ENCODE data around the gene NOX4. TPM values are rescaled to one million over a fixed set of nuclear protein-coding genes. Genes with fewer than 3 reads are reported as not detected.
A peak's percentile ranks its signal among the peaks of the same experiment; 100 is the strongest.

Gene NOX4
- 3.3 and 7.1 TPM in 2 replicates for total RNA-seq (ENCODE audit: low replicate concordance)

DNA sequence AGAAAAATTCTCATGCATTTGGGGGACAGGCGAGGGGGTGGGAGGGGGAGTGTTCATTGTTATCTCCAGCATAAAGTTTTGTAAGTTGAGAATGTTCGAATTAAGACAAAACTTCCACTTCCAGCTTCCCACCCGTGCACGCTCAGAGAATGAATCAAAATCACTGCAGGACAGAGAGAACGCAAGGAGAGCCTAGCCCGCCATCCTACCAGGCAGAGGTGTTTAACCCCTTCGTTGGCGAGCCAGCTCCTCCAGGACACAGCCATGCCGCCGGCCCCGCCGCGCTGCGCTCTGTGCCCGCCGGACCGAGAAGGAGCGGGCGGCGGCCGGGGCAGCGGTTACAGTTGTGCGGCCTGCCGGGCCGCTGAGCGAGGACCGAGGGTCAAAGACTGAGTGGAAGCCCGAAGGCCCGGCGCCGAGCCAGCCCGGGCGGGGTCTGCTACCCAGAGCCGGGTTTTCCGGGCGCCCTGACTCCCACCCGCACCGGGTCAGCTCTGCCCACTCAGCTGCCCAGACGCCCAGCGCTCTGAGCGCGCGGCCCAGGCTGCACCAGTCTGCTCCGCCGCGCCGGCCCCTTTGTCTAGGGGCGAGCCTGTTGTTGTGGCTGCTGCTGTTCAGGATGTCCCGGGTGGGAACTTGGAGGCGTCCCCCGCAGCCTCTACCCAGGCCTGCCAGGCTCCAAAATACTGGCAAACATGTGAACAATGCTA is at the start of gene NOX4:
Gene NOX4 (minus strand): TSS at position 395 of the 710 bp plus-strand sequence. CDS start 129 bp downstream, at position 266.
- peaks cover 42% of the 10 kb centered on the region for H3K4me1 Mint-ChIP-seq
- Histone ChIP-seq H3K4me1 (peaks cover 29% of the 10 kb centered on the region), H3K79me2 (ENCODE audit: low read depth) (no peaks in the 10 kb centered on the region), H3K4me3 (peak within 1 kb of the TSS; percentile 53), H3K4me2 (peak within 1 kb of the TSS; percentile 87), H3K9me3 (ENCODE audit: low read depth) (no peaks in the 10 kb centered on the region), H3K36me3 (no peaks in the 10 kb centered on the region), H4K20me1 (ENCODE audit: low read depth) (no peaks in the 10 kb centered on the region), H2AFZ (replicated peaks) (peak within 1 kb of the TSS; percentile 83), H3F3A (ENCODE audit: low read depth) (peaks cover 20% of the 10 kb centered on the region), H3K27ac (peak within 1 kb of the TSS; percentile 90), H3K27me3 (no peaks in the 10 kb centered on the region), H3K9ac (peak within 1 kb of the TSS; percentile 38)
- H3K36me3 Mint-ChIP-seq: no peaks in the 10 kb centered on the region
- DNase-seq (ENCODE audit: low spot score): peak; percentile 88
- TF ChIP-seq EZH2 (IDR thresholded peaks at IDR 0.05) (peak; percentile 27), EZH2phosphoT487 (IDR thresholded peaks at IDR 0.05) (peak; percentile 54)
- TF ChIP-seq, protein P1, sequence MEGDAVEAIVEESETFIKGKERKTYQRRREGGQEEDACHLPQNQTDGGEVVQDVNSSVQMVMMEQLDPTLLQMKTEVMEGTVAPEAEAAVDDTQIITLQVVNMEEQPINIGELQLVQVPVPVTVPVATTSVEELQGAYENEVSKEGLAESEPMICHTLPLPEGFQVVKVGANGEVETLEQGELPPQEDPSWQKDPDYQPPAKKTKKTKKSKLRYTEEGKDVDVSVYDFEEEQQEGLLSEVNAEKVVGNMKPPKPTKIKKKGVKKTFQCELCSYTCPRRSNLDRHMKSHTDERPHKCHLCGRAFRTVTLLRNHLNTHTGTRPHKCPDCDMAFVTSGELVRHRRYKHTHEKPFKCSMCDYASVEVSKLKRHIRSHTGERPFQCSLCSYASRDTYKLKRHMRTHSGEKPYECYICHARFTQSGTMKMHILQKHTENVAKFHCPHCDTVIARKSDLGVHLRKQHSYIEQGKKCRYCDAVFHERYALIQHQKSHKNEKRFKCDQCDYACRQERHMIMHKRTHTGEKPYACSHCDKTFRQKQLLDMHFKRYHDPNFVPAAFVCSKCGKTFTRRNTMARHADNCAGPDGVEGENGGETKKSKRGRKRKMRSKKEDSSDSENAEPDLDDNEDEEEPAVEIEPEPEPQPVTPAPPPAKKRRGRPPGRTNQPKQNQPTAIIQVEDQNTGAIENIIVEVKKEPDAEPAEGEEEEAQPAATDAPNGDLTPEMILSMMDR (IDR thresholded peaks at IDR 0.05): no peak
- peak within 1 kb of the TSS; percentile 83 for H3K4me3 Mint-ChIP-seq
- peak within 1 kb of the TSS; percentile 98 for H3K27ac Mint-ChIP-seq
- no peaks in the 10 kb centered on the region for H3K9me3 Mint-ChIP-seq
- peaks cover 2% of the 10 kb centered on the region for H3K27me3 Mint-ChIP-seq (ENCODE audit: insufficient read depth, low read depth)

DNA sequence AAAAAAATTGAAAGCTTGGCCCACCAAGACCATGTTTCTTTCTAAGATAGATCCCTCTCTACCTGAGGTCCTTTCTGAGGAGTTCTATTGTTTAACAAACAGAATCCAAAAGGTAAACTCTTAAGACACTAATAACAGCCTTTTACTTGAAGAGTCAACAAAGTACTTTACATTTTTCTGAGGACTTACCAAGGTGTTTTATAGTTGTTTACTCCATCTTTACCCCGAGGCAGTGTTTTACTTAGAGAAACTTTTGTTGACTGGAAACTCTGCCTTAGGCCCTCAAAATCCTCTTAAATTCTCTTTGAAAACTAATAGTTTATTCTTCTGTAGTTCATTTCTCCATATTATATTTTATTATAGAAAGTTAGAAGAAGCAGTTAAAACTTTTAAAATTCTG is 49.7 kb upstream of the NOX4 start:
- no peaks in the 10 kb centered on the region for H4K20me1 ChIP-seq (ENCODE audit: low read depth)
- Mint-ChIP-seq H3K27ac (no peak overlapping the region), H3K4me1 (no peaks in the 10 kb centered on the region), H3K36me3 (no peaks in the 10 kb centered on the region), H3K9me3 (no peaks in the 10 kb centered on the region), H3K4me3 (no peak overlapping the region), H3K27me3 (ENCODE audit: insufficient read depth, low read depth) (no peaks in the 10 kb centered on the region)
- no peak for DNase-seq (ENCODE audit: low spot score)
- H3K4me2 ChIP-seq: no peak overlapping the region
- H2AFZ ChIP-seq (replicated peaks): no peak overlapping the region
- H3K9ac ChIP-seq: no peak overlapping the region
- no peaks in the 10 kb centered on the region for H3K27me3 ChIP-seq
- no peaks in the 10 kb centered on the region for H3K79me2 ChIP-seq (ENCODE audit: low read depth)
- H3K4me1 ChIP-seq: no peaks in the 10 kb centered on the region
- no peaks in the 10 kb centered on the region for H3F3A ChIP-seq (ENCODE audit: low read depth)
- no peaks in the 10 kb centered on the region for H3K9me3 ChIP-seq (ENCODE audit: low read depth)
- no peak overlapping the region for H3K27ac ChIP-seq
- H3K36me3 ChIP-seq: no peaks in the 10 kb centered on the region
- TF ChIP-seq EZH2 (IDR thresholded peaks at IDR 0.05) (no peak), EZH2phosphoT487 (IDR thresholded peaks at IDR 0.05) (no peak)
- TF ChIP-seq, protein P1 (IDR thresholded peaks at IDR 0.05): no peak
- H3K4me3 ChIP-seq: no peak overlapping the region

DNA sequence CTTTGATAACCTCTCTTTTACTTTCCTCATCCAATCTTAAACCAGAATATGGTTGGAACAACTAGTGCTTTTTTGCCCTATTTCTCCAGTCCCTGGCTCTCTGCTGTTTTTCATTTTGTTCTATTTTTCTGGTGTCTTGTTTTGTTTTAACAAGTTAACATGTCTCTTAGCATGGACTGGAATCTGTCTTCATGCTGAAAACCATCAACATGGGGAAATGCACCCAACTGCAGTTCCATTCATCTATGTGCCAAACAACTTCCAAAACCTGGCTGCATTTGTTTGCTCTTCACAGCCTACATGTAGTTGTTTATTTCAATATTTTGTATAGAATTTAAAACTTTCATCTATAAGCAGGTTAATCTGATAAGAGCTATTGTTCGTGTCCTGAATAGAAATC is 46.8 kb upstream of the NOX4 start:
- Mint-ChIP-seq H3K4me3 (no peak overlapping the region), H3K27ac (no peak overlapping the region), H3K4me1 (peaks cover 7% of the 10 kb centered on the region), H3K9me3 (no peaks in the 10 kb centered on the region), H3K27me3 (ENCODE audit: insufficient read depth, low read depth) (no peaks in the 10 kb centered on the region), H3K36me3 (no peaks in the 10 kb centered on the region)
- no peak overlapping the region for H3K9ac ChIP-seq
- H3K27me3 ChIP-seq: no peaks in the 10 kb centered on the region
- H3K9me3 ChIP-seq (ENCODE audit: low read depth): no peaks in the 10 kb centered on the region
- no peak overlapping the region for H3K27ac ChIP-seq
- H2AFZ ChIP-seq (replicated peaks): peak overlapping the region; percentile 26
- no peak overlapping the region for H3K4me2 ChIP-seq
- DNase-seq (ENCODE audit: low spot score): no peak
- no peak overlapping the region for H3K4me3 ChIP-seq
- H3K4me1 ChIP-seq: no peaks in the 10 kb centered on the region
- no peaks in the 10 kb centered on the region for H4K20me1 ChIP-seq (ENCODE audit: low read depth)
- H3F3A ChIP-seq (ENCODE audit: low read depth): no peaks in the 10 kb centered on the region
- H3K36me3 ChIP-seq: no peaks in the 10 kb centered on the region
- H3K79me2 ChIP-seq (ENCODE audit: low read depth): no peaks in the 10 kb centered on the region
- TF ChIP-seq EZH2phosphoT487 (IDR thresholded peaks at IDR 0.05) (no peak), EZH2 (IDR thresholded peaks at IDR 0.05) (no peak)

DNA sequence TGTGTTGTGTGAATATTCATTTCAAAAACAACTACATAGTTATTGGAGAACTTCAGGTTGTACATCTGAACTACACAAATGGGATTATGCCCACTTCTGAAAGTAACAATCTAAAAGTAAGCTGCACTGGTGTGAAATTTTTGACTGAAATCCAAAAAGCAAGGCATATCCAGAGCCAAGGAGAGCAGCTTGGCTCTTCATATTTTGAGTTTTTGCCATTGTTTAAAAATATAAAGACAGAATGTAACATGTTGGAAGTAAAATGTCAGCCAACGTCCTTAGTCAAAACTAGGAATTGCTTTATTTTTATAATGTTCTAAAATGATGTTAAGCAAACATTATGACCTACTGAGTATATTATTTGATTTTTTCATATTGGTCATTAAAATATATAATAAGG is 45.8 kb upstream of the NOX4 start:
- Mint-ChIP-seq H3K4me3 (no peak overlapping the region), H3K27me3 (ENCODE audit: insufficient read depth, low read depth) (no peaks in the 10 kb centered on the region), H3K9me3 (no peaks in the 10 kb centered on the region), H3K36me3 (no peaks in the 10 kb centered on the region), H3K4me1 (peaks cover 7% of the 10 kb centered on the region), H3K27ac (no peak overlapping the region)
- no peak overlapping the region for H3K27ac ChIP-seq
- H2AFZ ChIP-seq (replicated peaks): no peak overlapping the region
- no peak overlapping the region for H3K4me2 ChIP-seq
- no peaks in the 10 kb centered on the region for H3K36me3 ChIP-seq
- H4K20me1 ChIP-seq (ENCODE audit: low read depth): no peaks in the 10 kb centered on the region
- no peaks in the 10 kb centered on the region for H3F3A ChIP-seq (ENCODE audit: low read depth)
- no peak for DNase-seq (ENCODE audit: low spot score)
- H3K4me1 ChIP-seq: no peaks in the 10 kb centered on the region
- H3K4me3 ChIP-seq: no peak overlapping the region
- no peaks in the 10 kb centered on the region for H3K79me2 ChIP-seq (ENCODE audit: low read depth)
- TF ChIP-seq EZH2phosphoT487 (IDR thresholded peaks at IDR 0.05) (no peak), EZH2 (IDR thresholded peaks at IDR 0.05) (no peak)
- TF ChIP-seq, protein P1 (IDR thresholded peaks at IDR 0.05): no peak
- H3K9ac ChIP-seq: no peak overlapping the region
- H3K27me3 ChIP-seq: no peaks in the 10 kb centered on the region
- H3K9me3 ChIP-seq (ENCODE audit: low read depth): no peaks in the 10 kb centered on the region

Measured in neural progenitor cell (in vitro differentiated cells).